HepG2 (cell line): Measurements from ENCODE around the gene NDUFB6. TPM values are rescaled to one million over a fixed set of nuclear protein-coding genes. Genes with fewer than 3 reads are reported as not detected.

ENCODE experiments used
- ATAC-seq: fragments of 200-7000 bp; cut with Tn5 transposase; 3 replicates; pipeline ENCODE4 v1.9.1; 2020; ENCODE audit warnings: mild to moderate bottlenecking, moderate library complexity
- BruUV-seq: library from RNA; stranded (reverse); fragments of 400-500 nt; replicated peaks from 2 replicates; lab custom pipeline; 2021; lab: Mats Ljungman, UMichigan
- CTCF ChIA-PET: fragments of 300-600 bp; formaldehyde crosslinking; extraction: SDS; loops from one replicate; lab custom pipeline; 2021; ENCODE audit warnings: low total read pairs, inconsistent platforms, low intra/inter-chr PET ratio; lab: Yijun Ruan, JAX
- POLR2A ChIA-PET: fragments of 350-600 bp; sonication (Branson Sonifier 250); formaldehyde crosslinking; loops from one replicate; lab custom pipeline; 2020; ENCODE audit warnings: antibody characterized with exemption, inconsistent platforms; lab: Yijun Ruan, JAX
- DNase-seq: peaks from one replicate; pipeline ENCODE4 v3.0.0-alpha.2; 2015; ENCODE audit warnings: low spot score
- FAIRE-seq: peaks from 3 replicates; lab custom pipeline; 2011; peaks lifted over from hg19 to GRCh38; lab: Jason Lieb, UNC
- H2AFZ ChIP-seq: one replicate; pipeline ENCODE4 v1.6.1; 2011; ENCODE audit warnings: low read length, inconsistent platforms
- H3K27ac ChIP-seq: fragments of 300-600 bp; 3 replicates; pipeline ENCODE4 v1.8.0; 2011; ENCODE audit warnings: mixed run types, mild to moderate bottlenecking, mixed read lengths, low read length, inconsistent platforms; ENCODE audit not compliant: insufficient read depth; ENCODE audit errors: extremely low read length
- H3K27me3 ChIP-seq, 2 experiments: fragments of 200-600 bp in 1 of 2; 2 replicates in 1 of 2; 3 replicates in 1 of 2; pipeline versions ENCODE4 v1.6.0 to v1.8.0; 2011; ENCODE audit warnings: low read length in 2 of 2, mild to moderate bottlenecking in 2 of 2, moderate library complexity in 2 of 2, inconsistent platforms in 1 of 2; ENCODE audit not compliant: insufficient read depth in 2 of 2, control insufficient read depth in 1 of 2
- H3K36me3 ChIP-seq, 2 experiments: fragments of 200-600 bp in 1 of 2; replicated peaks in 1 of 2; 2 replicates in 1 of 2; 3 replicates in 1 of 2; pipeline versions ENCODE4 v1.5.1 to v1.8.0; 2011; ENCODE audit warnings: low read length in 2 of 2, inconsistent platforms in 1 of 2; ENCODE audit not compliant: insufficient read depth in 2 of 2, control insufficient read depth in 1 of 2
- H3K4me1 ChIP-seq: 2 replicates; pipeline ENCODE4 v1.5.1; 2012; ENCODE audit warnings: low read length, inconsistent platforms; ENCODE audit not compliant: insufficient read depth
- H3K4me2 ChIP-seq: 2 replicates; pipeline ENCODE4 v1.6.0; 2011; ENCODE audit warnings: low read depth, low read length, inconsistent platforms
- H3K4me3 ChIP-seq, 3 experiments: fragments of 200-600 bp in 1 of 3; sonication (generic), shearing (Covaris generic) in 1 of 3; replicated peaks in 1 of 3; 2 replicates each; pipeline ENCODE4 v1.5.1; 2011 to 2016; ENCODE audit warnings: low read length in 3 of 3, inconsistent platforms in 2 of 3, low read depth in 2 of 3, mild to moderate bottlenecking in 2 of 3, control low read depth in 1 of 3, mixed read lengths in 1 of 3; ENCODE audit not compliant: insufficient read depth in 1 of 3
- H3K79me2 ChIP-seq: one replicate; pipeline ENCODE4 v1.6.1; 2011; ENCODE audit warnings: low read length, inconsistent platforms; ENCODE audit not compliant: insufficient read depth
- H3K9ac ChIP-seq: 2 replicates; pipeline ENCODE4 v1.6.0; 2011; ENCODE audit warnings: mild to moderate bottlenecking, low read depth, low read length, inconsistent platforms; ENCODE audit not compliant: insufficient read depth
- H3K9me3 ChIP-seq: 2 replicates; pipeline ENCODE4 v1.5.1; 2012; ENCODE audit warnings: mild to moderate bottlenecking, low read length
- H4K20me1 ChIP-seq: 2 replicates; pipeline ENCODE4 v1.6.0; 2011; ENCODE audit warnings: inconsistent platforms, mild to moderate bottlenecking, low read length, moderate library complexity; ENCODE audit not compliant: insufficient read depth
- ATF4 ChIP-seq, 2 experiments: fragments of 450-650 bp in 1 of 2; sonication (generic) in 1 of 2; formaldehyde crosslinking; IDR thresholded peaks; 2 replicates each; pipeline versions ENCODE4 v1.5.0 to v1.8.0; 2020 to 2022; ENCODE audit warnings: mild to moderate bottlenecking in 1 of 2, missing genetic modification reagents in 1 of 2
- CEBPB ChIP-seq: IDR thresholded peaks from 2 replicates; pipeline ENCODE4 v1.6.1; 2011; ENCODE audit warnings: low read depth, low read length, improper control_type of control experiment, borderline replicate concordance
- HOXA5 ChIP-seq: sonication (generic); formaldehyde crosslinking; IDR thresholded peaks from 2 replicates; pipeline ENCODE4 v1.4.0; 2020; ENCODE audit warnings: missing genetic modification reagents
- MAFF ChIP-seq: IDR thresholded peaks from 2 replicates; pipeline ENCODE4 v1.6.1; 2011; ENCODE audit warnings: low read depth, low read length, improper control_type of control experiment
- MAFK ChIP-seq, 2 experiments: IDR thresholded peaks in 1 of 2; conservative IDR thresholded peaks in 1 of 2; 2 replicates each; pipeline ENCODE4 v1.6.1; 2011; ENCODE audit warnings: improper control_type of control experiment in 2 of 2, low read length in 2 of 2
- MIER3 ChIP-seq: IDR thresholded peaks from 2 replicates; pipeline ENCODE4 v1.6.1; 2016; ENCODE audit warnings: missing compliant biosample characterization, borderline replicate concordance
- PAWR ChIP-seq: sonication (generic); formaldehyde crosslinking; IDR thresholded peaks from 2 replicates; pipeline ENCODE4 v1.4.0; 2020; ENCODE audit warnings: missing genetic modification reagents, mild to moderate bottlenecking, borderline replicate concordance
- ZNF10 ChIP-seq: sonication (generic); formaldehyde crosslinking; IDR thresholded peaks from 2 replicates; pipeline ENCODE4 v1.4.0; 2020; ENCODE audit warnings: mild to moderate bottlenecking, low read depth, missing genetic modification reagents, borderline replicate concordance
- ZNF256 ChIP-seq: sonication (generic); formaldehyde crosslinking; conservative IDR thresholded peaks from 2 replicates; pipeline ENCODE4 v1.4.0; 2020; ENCODE audit warnings: missing genetic modification reagents
- ZNF280D ChIP-seq: sonication (generic); formaldehyde crosslinking; IDR thresholded peaks from 2 replicates; pipeline ENCODE4 v1.5.1; 2020; ENCODE audit warnings: mild to moderate bottlenecking, missing genetic modification reagents
- WGBS: methylation state at CpG from one replicate; pipeline ENCODE4 v1.1.6; 2017; ENCODE audit warnings: low lambda C conversion rate; 5-methylcytosine and 5-hydroxymethylcytosine counted together
- in situ Hi-C: cut with HindIII; loops from 2 replicates; pipeline ENCODE4 v1.10.0; 2017; ENCODE audit warnings: low pct_unique_long_range_greater_than_20kb; ENCODE audit not compliant: extremely low pct_ligation_motif_present
- intact Hi-C: fragments of 100-400 bp; cut with micrococcal nuclease; formaldehyde crosslinking; loops from one replicate; pipeline ENCODE4 v1.10.0; 2022; ENCODE audit not compliant: unreplicated experiment
- polyA plus RNA-seq, 8 experiments: library from polyadenylated mRNA; depleted of rRNA in 3 of 8; stranded (reverse) in 7 of 8; unstranded in 1 of 8; fragments of >200 nt; fragmentation: Illumina TruSeq in 4 of 8; extraction: Trizol in 4 of 8; gene quantifications; 2 replicates each; pipeline versions ENCODE4 v1.2.1 to v1.2.3, GENCODE V29; 2011 to 2016; ENCODE audit warnings: low read depth in 4 of 8, missing spikeins in 1 of 8, mixed read lengths in 1 of 8; ENCODE audit not compliant: insufficient read depth in 1 of 8
- total RNA-seq, 5 experiments: library from RNA; depleted of rRNA; stranded (reverse); fragments of >200 nt; fragmentation: Illumina TruSeq; extraction: Trizol; gene quantifications; 2 replicates each; pipeline ENCODE4 v1.2.3, GENCODE V29; 2016; ENCODE audit warnings: low read depth in 1 of 5
- TF ChIP-seq, protein P1 (sequence below): sonication (generic); formaldehyde crosslinking; conservative IDR thresholded peaks from 2 replicates; pipeline ENCODE4 v1.4.0; 2020; ENCODE audit warnings: missing genetic modification reagents

The NDUFB6 gene
- total and polyA plus RNA-seq, 2 of the 13 experiments (the other 11 are each of a cell fraction or from before 2014, with no cell fraction given), result 31.2 to 81.9 TPM

GRCh38 chr9:32545884-32546283 is 27.1 kb downstream of the NDUFB6 start (continued):
- TF ChIP-seq ZNF280D (CRISPR knock-in tag) (no peak), ZNF10 (no peak), PAWR (CRISPR knock-in tag) (no peak), HOXA5 (CRISPR knock-in tag) (no peak), MAFF (peak; percentile 78), MIER3 (no peak), MAFK (conservative IDR thresholded peaks at IDR 0.05 in 1 of 2, IDR thresholded peaks at IDR 0.05 in 1 of 2; ENCODE audit: low read length in 2 of 2) (peak; percentile 77 to 87)
- TF ChIP-seq, protein P1, sequence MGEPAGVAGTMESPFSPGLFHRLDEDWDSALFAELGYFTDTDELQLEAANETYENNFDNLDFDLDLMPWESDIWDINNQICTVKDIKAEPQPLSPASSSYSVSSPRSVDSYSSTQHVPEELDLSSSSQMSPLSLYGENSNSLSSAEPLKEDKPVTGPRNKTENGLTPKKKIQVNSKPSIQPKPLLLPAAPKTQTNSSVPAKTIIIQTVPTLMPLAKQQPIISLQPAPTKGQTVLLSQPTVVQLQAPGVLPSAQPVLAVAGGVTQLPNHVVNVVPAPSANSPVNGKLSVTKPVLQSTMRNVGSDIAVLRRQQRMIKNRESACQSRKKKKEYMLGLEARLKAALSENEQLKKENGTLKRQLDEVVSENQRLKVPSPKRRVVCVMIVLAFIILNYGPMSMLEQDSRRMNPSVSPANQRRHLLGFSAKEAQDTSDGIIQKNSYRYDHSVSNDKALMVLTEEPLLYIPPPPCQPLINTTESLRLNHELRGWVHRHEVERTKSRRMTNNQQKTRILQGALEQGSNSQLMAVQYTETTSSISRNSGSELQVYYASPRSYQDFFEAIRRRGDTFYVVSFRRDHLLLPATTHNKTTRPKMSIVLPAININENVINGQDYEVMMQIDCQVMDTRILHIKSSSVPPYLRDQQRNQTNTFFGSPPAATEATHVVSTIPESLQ, result no peak

GRCh38 chr9:32543047-32543446 is 29.9 kb downstream of the NDUFB6 start:
- intact Hi-C loops, result no loop called here
- DNase-seq (no peak), FAIRE-seq (no peak), ATAC-seq (no peak)
- no peaks in the 10 kb centered on the region for H3K27me3 ChIP-seq
- H3K36me3 ChIP-seq, result peaks cover 4 to 36% of the 10 kb centered on the region in 2 experiments
- peaks cover 56% of the 10 kb centered on the region for H3K79me2 ChIP-seq
- no peak overlapping the region for H3K9ac ChIP-seq
- H3K4me1 ChIP-seq, result no peaks in the 10 kb centered on the region; the same call in 1 of the 2 replicates
- H3K4me3 ChIP-seq, result no peak overlapping the region
- peak in 1 of 2 experiments; percentile 60; a peak in 1 of 4 replicates for TF ChIP-seq ATF4 (CRISPR knock-in tag; IDR thresholded peaks at IDR 0.05)
- peak; percentile 17; the same call in 1 of the 2 replicates for TF ChIP-seq CEBPB
- TF ChIP-seq ZNF256 (CRISPR knock-in tag), result no peak
- in situ Hi-C loops, result no loop called here
- no peak overlapping the region for H2AFZ ChIP-seq
- no TSS peak for BruUV-seq
- peaks cover 14% of the 10 kb centered on the region; the same call in 1 of the 2 replicates for H4K20me1 ChIP-seq
- H3K9me3 ChIP-seq, result no peaks in the 10 kb centered on the region
- H3K27ac ChIP-seq, result no peak overlapping the region
- 99% methylated on average over 4 of the region's 4 CpGs for WGBS
- H3K4me2 ChIP-seq, result no peak overlapping the region
- ChIA-PET CTCF (no interaction called here), POLR2A (interaction anchor here (1.6 kb wide), 1 partner anchor 17 kb away, joined by 6 read pairs; the partner anchor contains the start of gene RIGI)
